AG04450 (cell line): Measurements from ENCODE around the gene APBA3. TPM values are rescaled to one million over a fixed set of nuclear protein-coding genes. Genes with fewer than 3 reads are reported as not detected.

Source experiments
- CTCF ChIA-PET: fragments of 300-600, 350-600 bp; formaldehyde crosslinking; extraction: SDS; loops from one replicate; lab custom pipeline; 2022; ENCODE audit warnings: antibody characterized with exemption, inconsistent platforms; lab: Charles Lee
- POLR2A ChIA-PET: fragments of 350-600 bp; formaldehyde crosslinking; extraction: SDS; loops from one replicate; lab custom pipeline; 2021; ENCODE audit warnings: antibody characterized with exemption, inconsistent platforms; lab: Yijun Ruan, JAX
- DNase-seq: peaks from one replicate; pipeline ENCODE4 v3.0.0-alpha.2; 2011; ENCODE audit warnings: low read depth, low spot score
- H3K27ac ChIP-seq: one replicate; pipeline ENCODE4 v1.5.1; 2012; ENCODE audit warnings: low read depth, low read length, control low read depth
- H3K27me3 ChIP-seq: one replicate; pipeline ENCODE4 v1.6.0; 2012; ENCODE audit warnings: low read length; ENCODE audit not compliant: control insufficient read depth, insufficient read depth
- H3K4me3 ChIP-seq: 2 replicates; pipeline ENCODE4 v1.5.1; 2011; ENCODE audit warnings: mild to moderate bottlenecking, low read depth, low read length, control low read depth
- H3K9me3 ChIP-seq: 2 replicates; pipeline ENCODE4 v1.5.1; 2012; ENCODE audit warnings: low read length; ENCODE audit not compliant: control insufficient read depth, insufficient read depth
- CTCF ChIP-seq: IDR thresholded peaks from 2 replicates; pipeline ENCODE4 v1.5.1; 2011; ENCODE audit warnings: low read depth, low read length, control low read depth, inconsistent platforms
- polyA plus RNA-seq: library from polyadenylated mRNA; depleted of rRNA; stranded (reverse); fragments of >200 nt; gene quantifications from 2 replicates; pipeline ENCODE4 v1.2.3, GENCODE V29; 2011

APBA3 gene
- polyA plus RNA-seq, 1 experiment: 5.4 TPM

GRCh38 chr19:3765121-3765520 lies 3.6 kb upstream of the APBA3 start:
- no peak overlapping the region for H3K27ac ChIP-seq

DNA sequence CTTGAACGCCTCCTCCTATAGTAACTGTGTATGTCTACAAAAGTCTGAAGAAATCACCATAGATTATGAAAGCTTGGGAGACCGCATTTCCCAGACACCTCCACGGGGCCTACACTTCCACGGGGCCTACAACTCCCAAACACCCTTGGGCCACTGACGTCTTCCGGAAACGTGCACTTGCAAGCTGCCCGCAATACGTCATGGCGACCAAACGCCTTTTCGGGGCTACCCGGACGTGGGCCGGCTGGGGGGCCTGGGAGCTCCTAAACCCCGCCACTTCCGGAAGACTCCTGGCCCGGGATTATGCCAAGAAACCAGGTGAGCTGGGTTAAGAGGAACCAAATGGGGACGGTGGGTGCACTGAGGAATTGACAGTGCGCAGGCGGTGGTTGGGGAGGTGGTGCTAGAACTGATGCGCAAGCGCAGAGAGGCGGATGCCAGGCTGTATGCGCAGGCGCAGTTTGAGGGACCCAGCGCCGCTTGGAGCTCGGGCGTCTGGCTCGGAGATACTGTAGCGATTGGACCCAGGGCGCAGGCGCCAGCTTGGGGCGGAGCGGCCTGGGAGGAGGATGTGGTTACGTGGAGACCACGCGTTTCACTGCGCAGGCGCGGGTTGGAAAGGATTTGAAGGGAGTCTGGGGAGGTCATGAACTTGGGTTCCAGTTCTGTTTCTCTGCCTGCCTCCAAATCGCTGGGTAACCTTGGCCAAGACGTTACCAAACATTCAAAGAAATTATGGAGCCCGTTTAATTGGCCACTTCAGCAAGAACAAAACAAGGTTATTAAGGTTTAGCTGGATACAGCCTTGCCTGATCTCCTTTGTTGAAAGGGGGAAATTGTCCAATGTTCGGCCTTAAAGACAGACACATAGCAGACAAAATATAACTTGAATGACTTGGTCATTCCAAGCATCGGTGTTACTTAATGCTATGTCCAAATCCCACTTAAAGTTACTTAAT lies 1.3 kb upstream of the APBA3 start, which contains the start of gene MRPL54:
MRPL54 (plus strand) TSS at position 182 of the 959 bp plus-strand sequence; CDS start at position 201, 19 bp downstream.
- ChIA-PET POLR2A (interaction anchor here (0.5 to 1.6 kb wide), 10 partner anchors 22 to 1861 kb away, joined by 3 to 13 read pairs (median 4); partner anchors contain the start of genes DAPK3 and EEF2), CTCF (interaction anchor here (0.6 to 1.6 kb wide), 5 partner anchors 22 to 278 kb away, joined by 3 to 7 read pairs (median 5); no protein-coding TSS in a partner anchor)
- TF ChIP-seq CTCF: no peak
- Histone ChIP-seq H3K27ac (peak within 1 kb of the TSS; percentile 98), H3K4me3 (peak within 1 kb of the TSS; percentile 99), H3K27me3 (no peaks in the 10 kb centered on the region), H3K9me3 (no peaks in the 10 kb centered on the region; the same call in 1 of the 2 replicates)
- peak; percentile 98 for DNase-seq

More at GRCh38 chr19:3765121-3765520, 3.6 kb upstream of the APBA3 start:
- Histone ChIP-seq H3K9me3 (no peaks in the 10 kb centered on the region; the same call in 1 of the 2 replicates), H3K4me3 (no peak overlapping the region), H3K27me3 (no peaks in the 10 kb centered on the region)
- no peak for TF ChIP-seq CTCF
- ChIA-PET CTCF (no interaction called here), POLR2A (interaction anchor here (0.6 kb wide), 1 partner anchor 53 kb away, joined by 3 read pairs; no protein-coding TSS in a partner anchor)
- DNase-seq: no peak

- ChIA-PET POLR2A (interaction anchor here (0.6 to 1.6 kb wide), 4 partner anchors 35 to 223 kb away, joined by 3 to 13 read pairs (median 8); partner anchors contain the start of genes DAPK3 and EEF2), CTCF (interaction anchor here (0.7 to 1.6 kb wide), 3 partner anchors 21 to 277 kb away, joined by 3 to 7 read pairs (median 6); no protein-coding TSS in a partner anchor)
- no peak for DNase-seq
- Histone ChIP-seq H3K4me3 (peak overlapping the region; percentile 99; the same call in 1 of the 2 replicates), H3K9me3 (no peaks in the 10 kb centered on the region; the same call in 1 of the 2 replicates), H3K27ac (peak overlapping the region; percentile 43), H3K27me3 (no peaks in the 10 kb centered on the region)
- no peak for TF ChIP-seq CTCF
These were observed 610 bp upstream of the APBA3 start for GRCh38 chr19:3762130-3762473.

DNA sequence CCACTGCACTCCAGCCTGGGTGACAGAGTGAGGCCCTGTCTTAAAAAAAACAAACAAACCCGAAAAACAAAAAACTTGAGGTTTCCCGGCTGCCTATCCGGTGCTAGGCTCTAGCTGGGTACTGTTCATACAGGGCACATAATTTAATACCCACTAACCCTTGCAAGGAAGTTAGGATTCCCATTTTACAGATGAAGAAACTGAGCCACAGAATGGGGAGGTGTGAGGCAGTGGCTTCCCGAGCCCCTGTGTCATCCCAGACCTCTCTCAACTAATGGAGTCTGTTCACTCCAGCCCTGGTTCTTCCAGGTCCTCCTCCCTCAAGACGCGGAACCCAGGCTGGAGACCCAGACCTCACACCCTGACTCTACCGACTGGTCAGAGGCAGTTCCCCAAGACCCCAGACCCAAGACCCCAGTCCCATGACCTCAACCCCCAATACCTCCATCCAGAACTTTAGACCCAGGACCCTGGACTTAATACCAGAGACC lies 576 bp downstream of the APBA3 start:
- ChIA-PET CTCF (no interaction called here), POLR2A (no interaction called here)
- peak overlapping the region; percentile 99 for H3K4me3 ChIP-seq
- TF ChIP-seq CTCF: no peak
- no peaks in the 10 kb centered on the region; the same call in 1 of the 2 replicates for H3K9me3 ChIP-seq
- DNase-seq: no peak
- H3K27me3 ChIP-seq: no peaks in the 10 kb centered on the region
- H3K27ac ChIP-seq: peak overlapping the region; percentile 43
